SK-N-SH (cell line): ENCODE data around the gene ZDHHC8. TPM values are rescaled to one million over a fixed set of nuclear protein-coding genes. Genes with fewer than 3 reads are reported as not detected.
A peak's percentile ranks its signal among the peaks of the same experiment; 100 is the strongest.

Experiments used
- CTCF ChIA-PET: fragments of 300-600, 350-600 bp; formaldehyde crosslinking; extraction: SDS; loops from one replicate; lab custom pipeline; 2021; lab: Yijun Ruan, JAX
- POLR2A ChIA-PET: fragments of 350-600 bp; sonication (Branson Sonifier 250); formaldehyde crosslinking; extraction: SDS; loops from one replicate; lab custom pipeline; 2020; ENCODE audit warnings: antibody characterized with exemption, inconsistent platforms; lab: Yijun Ruan, JAX
- DNase-seq: peaks from one replicate; pipeline ENCODE4 v3.0.0; 2012
- H2AFZ ChIP-seq: fragments of 200-600 bp; sonication (generic); 2 replicates; pipeline ENCODE4 v1.8.1; 2016; ENCODE audit warnings: antibody characterized with exemption, mild to moderate bottlenecking, low read depth
- H3F3A ChIP-seq: fragments of 200-600 bp; sonication (generic); replicated peaks from 2 replicates; pipeline ENCODE3; 2016; ENCODE audit warnings: antibody characterized with exemption, mild to moderate bottlenecking; ENCODE audit not compliant: insufficient read depth
- H3K27ac ChIP-seq, 2 experiments: fragments of 200-500 bp in 1 of 2; fragments of 200-600 bp in 1 of 2; sonication (Bioruptor generic) in 1 of 2; sonication (generic), shearing (Covaris generic) in 1 of 2; 2 replicates each; pipeline versions ENCODE4 v1.5.1 to v1.6.1; 2014 to 2016; ENCODE audit warnings: low read depth in 2 of 2, inconsistent platforms in 1 of 2, low read length in 1 of 2, mild to moderate bottlenecking in 1 of 2, mixed read lengths in 1 of 2
- H3K27me3 ChIP-seq: fragments of 200-600 bp; sonication (generic), shearing (Covaris generic); 2 replicates; pipeline ENCODE4 v1.6.1; 2016; ENCODE audit warnings: mixed run types; ENCODE audit not compliant: insufficient read depth
- H3K36me3 ChIP-seq, 2 experiments: fragments of 200-500 bp in 1 of 2; fragments of 200-600 bp in 1 of 2; sonication (Bioruptor generic) in 1 of 2; sonication (generic) in 1 of 2; replicated peaks in 1 of 2; 2 replicates each; pipeline versions ENCODE3 to v1.5.1; 2014 to 2016; ENCODE audit warnings: low read length in 1 of 2, mild to moderate bottlenecking in 1 of 2; ENCODE audit not compliant: insufficient read depth in 2 of 2, control insufficient read depth in 1 of 2
- H3K4me1 ChIP-seq, 2 experiments: fragments of 200-500 bp in 1 of 2; fragments of 200-600 bp in 1 of 2; sonication (Bioruptor generic) in 1 of 2; sonication (generic), shearing (Covaris generic) in 1 of 2; 2 replicates each; pipeline versions ENCODE4 v1.5.1 to v1.6.1; 2014 to 2016; ENCODE audit warnings: low read depth in 1 of 2, low read length in 1 of 2, mixed run types in 1 of 2; ENCODE audit not compliant: insufficient read depth in 2 of 2, control insufficient read depth in 1 of 2
- H3K4me2 ChIP-seq: fragments of 200-600 bp; sonication (generic), shearing (Covaris generic); 2 replicates; pipeline ENCODE4 v1.6.1; 2017; ENCODE audit warnings: mixed run types
- H3K4me3 ChIP-seq, 2 experiments: fragments of 200-500 bp in 1 of 2; fragments of 200-600 bp in 1 of 2; sonication (Bioruptor generic) in 1 of 2; sonication (generic), shearing (Covaris generic) in 1 of 2; 2 replicates each; pipeline versions ENCODE4 v1.5.1 to v1.8.1; 2014 to 2016; ENCODE audit warnings: low read depth in 2 of 2, inconsistent platforms in 1 of 2, low read length in 1 of 2, mild to moderate bottlenecking in 1 of 2, mixed read lengths in 1 of 2, moderate library complexity in 1 of 2
- H3K79me2 ChIP-seq: fragments of 200-600 bp; sonication (generic); 2 replicates; pipeline ENCODE4 v1.8.1; 2017; ENCODE audit warnings: mild to moderate bottlenecking; ENCODE audit not compliant: insufficient read depth
- H3K9ac ChIP-seq: fragments of 200-600 bp; sonication (generic); 2 replicates; pipeline ENCODE4 v1.6.1; 2017; ENCODE audit warnings: mixed run types
- H3K9me2 ChIP-seq: fragments of 200-600 bp; sonication (generic); 2 replicates; pipeline ENCODE4 v1.6.1; 2017; ENCODE audit warnings: mixed run types
- H3K9me3 ChIP-seq: fragments of 200-600 bp; sonication (generic); 2 replicates; pipeline ENCODE4 v1.6.1; 2017; ENCODE audit warnings: mixed run types, mild to moderate bottlenecking, moderate library complexity
- H4K20me1 ChIP-seq: fragments of 200-600 bp; sonication (generic); 2 replicates; pipeline ENCODE4 v1.6.1; 2017; ENCODE audit warnings: mild to moderate bottlenecking, mixed run types; ENCODE audit not compliant: insufficient read depth
- CHD2 ChIP-seq: fragments of 150-350 bp; IDR thresholded peaks from 2 replicates; pipeline ENCODE4 v1.6.1; 2018; ENCODE audit warnings: low read length; ENCODE audit not compliant: partially characterized antibody
- ELF1 ChIP-seq: IDR thresholded peaks from 2 replicates; pipeline ENCODE4 v1.4.0; 2012
- EZH2phosphoT487 ChIP-seq: fragments of 200-600 bp; sonication (generic); IDR thresholded peaks from 2 replicates; pipeline ENCODE4 v1.6.1; 2017; ENCODE audit warnings: low read depth, mixed run types, mild to moderate bottlenecking, antibody characterized with exemption, moderate library complexity, borderline replicate concordance
- FOSL2 ChIP-seq: IDR thresholded peaks from 2 replicates; pipeline ENCODE4 v1.4.0; 2012; ENCODE audit warnings: low read depth, mild to moderate bottlenecking, moderate library complexity, borderline replicate concordance
- FOXJ3 ChIP-seq: sonication (generic); formaldehyde crosslinking; IDR thresholded peaks from 2 replicates; pipeline ENCODE4 v1.5.1; 2020; ENCODE audit warnings: mild to moderate bottlenecking, missing genetic modification reagents
- GABPA ChIP-seq: IDR thresholded peaks from 2 replicates; pipeline ENCODE4 v1.4.0; 2012; ENCODE audit warnings: low read depth, mild to moderate bottlenecking
- GATA2 ChIP-seq: sonication (generic); formaldehyde crosslinking; IDR thresholded peaks from 2 replicates; pipeline ENCODE4 v1.5.0; 2020; ENCODE audit warnings: mild to moderate bottlenecking, missing genetic modification reagents
- JUND ChIP-seq: IDR thresholded peaks from 2 replicates; pipeline ENCODE4 v1.4.0; 2012
- MEF2A ChIP-seq: IDR thresholded peaks from 2 replicates; pipeline ENCODE4 v1.4.0; 2012; ENCODE audit warnings: low read depth, borderline replicate concordance
- MXI1 ChIP-seq: IDR thresholded peaks from 2 replicates; pipeline ENCODE4 v1.6.1; 2012; ENCODE audit warnings: mild to moderate bottlenecking, low read depth, low read length, improper control_type of control experiment
- NFIC ChIP-seq: IDR thresholded peaks from 2 replicates; pipeline ENCODE4 v1.4.0; 2012; ENCODE audit warnings: borderline replicate concordance
- PBX3 ChIP-seq: IDR thresholded peaks from 2 replicates; pipeline ENCODE4; 2012
- POLR2AphosphoS5 ChIP-seq: IDR thresholded peaks from 2 replicates; pipeline ENCODE4 v1.6.1; 2012; ENCODE audit warnings: low read depth, low read length
- RAD21 ChIP-seq: IDR thresholded peaks from 2 replicates; pipeline ENCODE4 v1.6.1; 2012; ENCODE audit warnings: mild to moderate bottlenecking, low read length
- RXRA ChIP-seq: IDR thresholded peaks from 2 replicates; pipeline ENCODE4 v1.4.0; 2012; ENCODE audit warnings: low read depth, mild to moderate bottlenecking, borderline replicate concordance
- SIN3A ChIP-seq: IDR thresholded peaks from 2 replicates; pipeline ENCODE4 v1.6.1; 2012; ENCODE audit warnings: low read depth, mild to moderate bottlenecking, low read length, moderate library complexity, borderline replicate concordance
- TCF12 ChIP-seq: IDR thresholded peaks from 2 replicates; pipeline ENCODE4 v1.4.0; 2012
- USF1 ChIP-seq: IDR thresholded peaks from 2 replicates; pipeline ENCODE4 v1.4.0; 2012; ENCODE audit warnings: low read depth, borderline replicate concordance
- USF2 ChIP-seq: fragments of 150-350 bp; IDR thresholded peaks from 2 replicates; pipeline ENCODE4 v1.6.1; 2017; ENCODE audit warnings: antibody characterized with exemption, low read length, low read depth, borderline replicate concordance
- YY1 ChIP-seq: IDR thresholded peaks from 2 replicates; pipeline ENCODE4 v1.4.0; 2012; ENCODE audit warnings: low read depth, mild to moderate bottlenecking
- WGBS: methylation state at CpG from one replicate; pipeline ENCODE4 v1.1.6; 2017; ENCODE audit warnings: low lambda C conversion rate; 5-methylcytosine and 5-hydroxymethylcytosine counted together
- polyA plus RNA-seq, 3 experiments: library from polyadenylated mRNA; depleted of rRNA; stranded (reverse); fragments of >200 nt; gene quantifications; 2 replicates each; pipeline ENCODE4 v1.2.3, GENCODE V29; 2012

Gene ZDHHC8
- polyA plus RNA-seq, 1 of the 3 experiments (the other 2 are of a cell fraction): 65.3 TPM

- Histone ChIP-seq H3K9me3 (no peaks in the 10 kb centered on the region), H3K36me3 (peaks cover 37 to 56% of the 10 kb centered on the region in 2 experiments), H3K27me3 (no peaks in the 10 kb centered on the region), H3K79me2 (peaks cover 66% of the 10 kb centered on the region), H3K4me3 (peak overlapping the region; percentile 78 to 90), H3F3A (peaks cover 7% of the 10 kb centered on the region), H3K27ac (peak overlapping the region; percentile 60 to 83; a peak in 3 of 4 replicates), H3K4me1 (peaks cover 16 to 28% of the 10 kb centered on the region in 2 experiments; a peak in 3 of 4 replicates), H3K9me2 (no peaks in the 10 kb centered on the region), H3K4me2 (peak overlapping the region; percentile 96), H4K20me1 (0 out of 2 replicates have a peak, but pooled peaks cover 2% of the 10 kb centered on the region), H3K9ac (peak overlapping the region; percentile 88), H2AFZ (peak overlapping the region; percentile 83; the same call in 1 of the 2 replicates)
- POLR2A ChIA-PET: interaction anchor here (0.6 to 2.4 kb wide), 5 partner anchors 12 to 220 kb away, joined by 4 to 7 read pairs (median 5); partner anchors contain the start of genes DGCR8 and ZDHHC8
- WGBS: 8% methylated on average over 21 of the region's 27 CpGs
- no peak for DNase-seq
- TF ChIP-seq USF1: no peak
- no peak for TF ChIP-seq YY1
- no peak for TF ChIP-seq USF2
- CTCF ChIA-PET: interaction anchor here (0.8 to 1.9 kb wide), 6 partner anchors 31 to 157 kb away, joined by 3 to 4 read pairs (median 3); no protein-coding TSS in a partner anchor
Observed at GRCh38 chr22:20116376-20116950, 15.1 kb upstream of the ZDHHC8 start.

GRCh38 chr22:20116951-20117632 lies 14.5 kb upstream of the ZDHHC8 start, which contains the start of gene TRMT2A:
TRMT2A (minus strand) TSS chr22:20117226; CDS start chr22:20116906, 320 bp downstream.
- peak within 1 kb of the TSS; percentile 91 for H3K9ac ChIP-seq
- POLR2A ChIA-PET: interaction anchor here (0.6 to 2.4 kb wide), 3 partner anchors 12 to 165 kb away, joined by 4 to 7 read pairs (median 5); partner anchors contain the start of gene ZDHHC8
- CTCF ChIA-PET: interaction anchor here (0.9 to 1.5 kb wide), 5 partner anchors 14 to 155 kb away, joined by 3 read pairs; no protein-coding TSS in a partner anchor
- no peaks in the 10 kb centered on the region for H3K27me3 ChIP-seq
- H3K4me1 ChIP-seq: peaks cover 16 to 28% of the 10 kb centered on the region in 2 experiments; a peak in 3 of 4 replicates
- H3K4me2 ChIP-seq: peak within 1 kb of the TSS; percentile 96
- peak within 1 kb of the TSS; percentile 78 to 90 for H3K4me3 ChIP-seq
- H3F3A ChIP-seq: peaks cover 7% of the 10 kb centered on the region
- peak within 1 kb of the TSS; percentile 60 to 83; a peak in 3 of 4 replicates for H3K27ac ChIP-seq
- peak within 1 kb of the TSS; percentile 83; the same call in 1 of the 2 replicates for H2AFZ ChIP-seq
- peaks cover 8% of the 10 kb centered on the region; the same call in 1 of the 2 replicates for H4K20me1 ChIP-seq
- H3K9me3 ChIP-seq: no peaks in the 10 kb centered on the region
- peak; percentile 99 for DNase-seq
- H3K36me3 ChIP-seq: peaks cover 35 to 56% of the 10 kb centered on the region in 2 experiments
- 1% methylated on average over 35 of the region's 88 CpGs for WGBS
- peaks cover 72% of the 10 kb centered on the region for H3K79me2 ChIP-seq
- no peaks in the 10 kb centered on the region for H3K9me2 ChIP-seq
- TF ChIP-seq SIN3A (peak; percentile 81; the same call in 1 of the 2 replicates), ELF1 (peak; percentile 66), PBX3 (peak; percentile 53), FOSL2 (no peak), MEF2A (no peak), RAD21 (no peak), MXI1 (peak; percentile 75; the same call in 1 of the 2 replicates), NFIC (peak; percentile 33; the same call in 1 of the 2 replicates), GABPA (peak; percentile 90), FOXJ3 (no peak), JUND (no peak), EZH2phosphoT487 (no peak), RXRA (peak; percentile 40; the same call in 1 of the 2 replicates), TCF12 (no peak; the same call in 1 of the 2 replicates), GATA2 (CRISPR knock-in tag) (no peak), USF2 (0 out of 2 replicates have a peak, but pooled peaks have one; percentile 6), CHD2 (peak; percentile 92), POLR2AphosphoS5 (no peak; the same call in 1 of the 2 replicates)
